HepG2 (cell line): ENCODE data around the gene NAT9. TPM values are rescaled to one million over a fixed set of nuclear protein-coding genes. Genes with fewer than 3 reads are reported as not detected.
A peak's percentile ranks its signal among the peaks of the same experiment; 100 is the strongest.

Source experiments
- BORCS8-MEF2B ChIP-seq: sonication (generic); formaldehyde crosslinking; IDR thresholded peaks from 2 replicates; pipeline ENCODE4 v1.8.0; 2022; ENCODE audit warnings: mild to moderate bottlenecking, missing genetic modification reagents
- CBX5 ChIP-seq: sonication (generic); formaldehyde crosslinking; IDR thresholded peaks from 2 replicates; pipeline ENCODE4 v1.4.0; 2020; ENCODE audit warnings: missing genetic modification reagents, borderline replicate concordance
- GABPA ChIP-seq, 2 experiments: IDR thresholded peaks; 2 replicates each; pipeline ENCODE4 v1.6.1; 2011 to 2016; ENCODE audit warnings: low read depth in 2 of 2, low read length in 1 of 2, missing biosample characterization in 1 of 2, missing genetic modification characterization in 1 of 2
- MED8 ChIP-seq: sonication (generic); formaldehyde crosslinking; IDR thresholded peaks from 2 replicates; pipeline ENCODE4 v1.8.1; 2023; ENCODE audit warnings: mild to moderate bottlenecking, missing genetic modification reagents; ENCODE audit not compliant: insufficient replicate concordance
- MTF1 ChIP-seq: sonication (generic); formaldehyde crosslinking; IDR thresholded peaks from 2 replicates; pipeline ENCODE4 v1.5.0; 2020; ENCODE audit warnings: missing genetic modification reagents
- POLR2AphosphoS2 ChIP-seq: IDR thresholded peaks from 2 replicates; pipeline ENCODE4 v1.6.1; 2011; ENCODE audit warnings: low read depth, low read length, improper control_type of control experiment
- RBAK ChIP-seq: sonication (generic); formaldehyde crosslinking; IDR thresholded peaks from 2 replicates; pipeline ENCODE4 v1.5.1; 2020; ENCODE audit warnings: mild to moderate bottlenecking, missing genetic modification reagents
- RCOR2 ChIP-seq: IDR thresholded peaks from 2 replicates; pipeline ENCODE4 v1.6.1; 2016; ENCODE audit warnings: missing biosample characterization, missing genetic modification reagents
- REST ChIP-seq, 2 experiments: IDR thresholded peaks; 2 replicates each; pipeline ENCODE4 v1.6.1; 2011 to 2012; ENCODE audit warnings: low read length in 2 of 2, borderline replicate concordance in 1 of 2, low read depth in 1 of 2, mild to moderate bottlenecking in 1 of 2, moderate library complexity in 1 of 2
- SETDB1 ChIP-seq: sonication (generic); formaldehyde crosslinking; IDR thresholded peaks from 2 replicates; pipeline ENCODE4 v1.5.1; 2020; ENCODE audit warnings: missing genetic modification reagents, mild to moderate bottlenecking, borderline replicate concordance
- SKIL ChIP-seq: sonication (generic); formaldehyde crosslinking; IDR thresholded peaks from 2 replicates; pipeline ENCODE4 v1.8.0; 2022; ENCODE audit warnings: missing genetic modification reagents, mild to moderate bottlenecking, moderate library complexity, borderline replicate concordance
- XRCC5 ChIP-seq: fragments of 200-400 bp; formaldehyde crosslinking; optimal IDR thresholded peaks from 2 replicates; pipeline ENCODE3; 2017; ENCODE audit warnings: mild to moderate bottlenecking, low read length
- ZFP62 ChIP-seq: sonication (generic); formaldehyde crosslinking; IDR thresholded peaks from 2 replicates; pipeline ENCODE4 v1.4.0; 2020; ENCODE audit warnings: missing genetic modification reagents
- ZFYVE20 ChIP-seq: sonication (generic); formaldehyde crosslinking; IDR thresholded peaks from 2 replicates; pipeline ENCODE4 v1.8.0; 2023; ENCODE audit warnings: low read depth, mild to moderate bottlenecking, moderate library complexity, missing genetic modification reagents, borderline replicate concordance
- ZNF235 ChIP-seq: sonication (generic); formaldehyde crosslinking; IDR thresholded peaks from 2 replicates; pipeline ENCODE4 v1.8.1; 2023; ENCODE audit warnings: mild to moderate bottlenecking, missing genetic modification reagents, borderline replicate concordance
- ZNF33A ChIP-seq: sonication (generic); formaldehyde crosslinking; IDR thresholded peaks from 2 replicates; pipeline ENCODE4 v1.5.1; 2020; ENCODE audit warnings: missing genetic modification reagents, mild to moderate bottlenecking, moderate library complexity, borderline replicate concordance
- ZNF350 ChIP-seq: sonication (generic); formaldehyde crosslinking; IDR thresholded peaks from 2 replicates; pipeline ENCODE4 v1.4.0; 2020; ENCODE audit warnings: mild to moderate bottlenecking, low read depth, missing genetic modification reagents, borderline replicate concordance
- ZSCAN20 ChIP-seq: sonication (generic); formaldehyde crosslinking; IDR thresholded peaks from 2 replicates; pipeline ENCODE4 v1.4.0; 2020; ENCODE audit warnings: missing genetic modification reagents, mild to moderate bottlenecking, borderline replicate concordance
- polyA plus RNA-seq, 8 experiments: library from polyadenylated mRNA; depleted of rRNA in 3 of 8; stranded (reverse) in 7 of 8; unstranded in 1 of 8; fragments of >200 nt; fragmentation: Illumina TruSeq in 4 of 8; extraction: Trizol in 4 of 8; gene quantifications; 2 replicates each; pipeline versions ENCODE4 v1.2.1 to v1.2.3, GENCODE V29; 2011 to 2016; ENCODE audit warnings: low read depth in 4 of 8, missing spikeins in 1 of 8, mixed read lengths in 1 of 8; ENCODE audit not compliant: insufficient read depth in 1 of 8
- total RNA-seq, 5 experiments: library from RNA; depleted of rRNA; stranded (reverse); fragments of >200 nt; fragmentation: Illumina TruSeq; extraction: Trizol; gene quantifications; 2 replicates each; pipeline ENCODE4 v1.2.3, GENCODE V29; 2016; ENCODE audit warnings: low read depth in 1 of 5
- TF ChIP-seq, protein P1 (sequence below): sonication (generic); formaldehyde crosslinking; IDR thresholded peaks from 2 replicates; pipeline ENCODE4 v1.4.0; 2020; ENCODE audit warnings: missing genetic modification reagents; ENCODE audit errors: not compliant biosample characterization

Gene NAT9
- total and polyA plus RNA-seq, 2 of the 13 experiments (the other 11 are each of a cell fraction or from before 2014, with no cell fraction given): 39.7 to 44.2 TPM

DNA sequence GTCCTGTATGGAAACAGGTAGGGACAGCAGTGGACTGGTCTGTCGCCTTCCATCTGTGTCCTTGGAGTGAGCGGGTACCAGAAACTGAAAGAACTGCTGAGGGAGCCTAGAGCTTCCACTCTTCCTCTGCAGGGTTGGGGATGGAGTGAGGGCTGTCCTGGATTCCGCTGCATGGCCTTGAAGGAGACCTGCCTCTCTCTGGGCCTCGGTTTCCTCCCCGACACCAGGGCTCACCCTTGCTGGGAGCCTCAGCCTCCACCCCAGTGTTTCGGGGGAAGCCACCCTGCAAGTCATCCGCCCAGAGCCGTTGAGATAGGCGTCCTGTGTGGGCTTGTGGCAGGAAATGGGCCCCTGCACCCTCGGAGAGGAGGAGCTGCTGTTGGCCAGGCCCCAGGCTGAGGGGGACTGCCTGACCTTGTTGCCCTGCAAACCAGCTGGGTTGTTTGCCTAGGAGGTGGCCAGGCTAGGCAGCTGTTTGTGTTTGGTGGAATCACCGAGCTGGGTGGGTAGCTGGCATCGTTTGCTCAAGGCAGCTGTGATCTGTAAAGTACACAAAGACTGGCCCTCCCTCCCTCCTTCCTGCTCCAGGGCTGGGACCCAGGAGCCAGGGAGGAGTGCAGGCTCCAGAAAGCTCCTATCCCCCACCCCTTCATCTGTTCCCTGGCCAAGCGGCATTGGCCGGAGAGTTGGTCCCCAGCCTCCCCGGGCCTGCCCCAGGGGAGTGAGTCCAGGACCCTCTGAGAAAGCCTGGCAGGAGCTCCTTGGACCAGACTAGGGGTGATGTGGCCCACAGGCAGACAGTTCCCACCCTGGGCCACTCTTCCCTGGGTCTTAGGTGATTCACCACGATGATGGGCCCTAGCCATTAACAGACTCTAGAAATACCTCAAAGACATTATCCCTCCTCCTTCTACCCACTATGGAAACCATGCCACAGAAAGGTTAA lies 37.8 kb downstream of the NAT9 start (continued):
- TF ChIP-seq SKIL (CRISPR knock-in tag) (0 out of 2 replicates have a peak, but pooled peaks have one; percentile 14), RCOR2 (CRISPR knock-in tag) (peak; percentile 62; the same call in 1 of the 2 replicates), ZSCAN20 (no peak), SETDB1 (CRISPR knock-in tag) (no peak), MED8 (CRISPR knock-in tag) (no peak), REST (IDR thresholded peaks at IDR 0.05; ENCODE audit: borderline replicate concordance in 1 of 2, low read depth in 1 of 2, low read length in 2 of 2) (no peak; a peak in 1 of 4 replicates), ZFYVE20 (CRISPR knock-in tag) (no peak), RBAK (CRISPR knock-in tag) (no peak), BORCS8-MEF2B (CRISPR knock-in tag) (no peak), GABPA (IDR thresholded peaks at IDR 0.05; ENCODE audit: low read depth, low read length) (no peak), GABPA (CRISPR knock-in tag; IDR thresholded peaks at IDR 0.05; ENCODE audit: low read depth) (no peak), ZFP62 (CRISPR knock-in tag) (no peak), CBX5 (CRISPR knock-in tag) (peak; percentile 50; the same call in 1 of the 2 replicates), ZNF350 (CRISPR knock-in tag) (peak; percentile 83), XRCC5 (peak; percentile 80), ZNF33A (CRISPR knock-in tag) (no peak), MTF1 (CRISPR knock-in tag) (no peak), ZNF235 (no peak), POLR2AphosphoS2 (no peak)
- TF ChIP-seq, protein P1, sequence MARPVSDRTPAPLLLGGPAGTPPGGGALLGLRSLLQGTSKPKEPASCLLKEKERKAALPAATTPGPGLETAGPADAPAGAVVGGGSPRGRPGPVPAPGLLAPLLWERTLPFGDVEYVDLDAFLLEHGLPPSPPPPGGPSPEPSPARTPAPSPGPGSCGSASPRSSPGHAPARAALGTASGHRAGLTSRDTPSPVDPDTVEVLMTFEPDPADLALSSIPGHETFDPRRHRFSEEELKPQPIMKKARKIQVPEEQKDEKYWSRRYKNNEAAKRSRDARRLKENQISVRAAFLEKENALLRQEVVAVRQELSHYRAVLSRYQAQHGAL: no peak
